SK-N-SH treated with all-trans-retinoic acid at 6 μM for 48 hours (cell line): ENCODE measurements around the gene ARHGAP26.

Source experiments
- ATAC-seq: fragments of 200-7000 bp; cut with Tn5 transposase; 3 replicates; pipeline ENCODE4 v1.9.1; 2020; ENCODE audit warnings: mild to moderate bottlenecking, moderate library complexity
- BACH2 ChIP-seq: fragments of 250-450 bp; sonication (Bioruptor Pico); IDR thresholded peaks from 2 replicates; pipeline ENCODE4 v1.9.0; 2021; ENCODE audit warnings: mild to moderate bottlenecking, borderline replicate concordance
- CREB5 ChIP-seq: fragments of 250-450 bp; sonication (Bioruptor Pico); IDR thresholded peaks from 2 replicates; pipeline ENCODE4 v1.5.1; 2020; ENCODE audit warnings: low read depth, mild to moderate bottlenecking, moderate library complexity
- CSDC2 ChIP-seq: fragments of 250-450 bp; sonication (Bioruptor Pico); IDR thresholded peaks from 2 replicates; pipeline ENCODE4 v1.5.0; 2020; ENCODE audit warnings: mild to moderate bottlenecking, moderate library complexity
- CSRNP3 ChIP-seq: fragments of 250-450 bp; sonication (Bioruptor Pico); IDR thresholded peaks from 2 replicates; pipeline ENCODE4 v1.5.1; 2021; ENCODE audit warnings: mild to moderate bottlenecking, moderate library complexity
- ESRRG ChIP-seq: fragments of 250-450 bp; sonication (Bioruptor Pico); IDR thresholded peaks from 2 replicates; pipeline ENCODE4 v1.6.1; 2021; ENCODE audit warnings: mild to moderate bottlenecking
- GLIS3 ChIP-seq: fragments of 250-450 bp; sonication (Bioruptor Pico); IDR thresholded peaks from 2 replicates; pipeline ENCODE4 v1.5.0; 2020; ENCODE audit warnings: mild to moderate bottlenecking, moderate library complexity
- ISL1 ChIP-seq: fragments of 250-450 bp; sonication (Bioruptor Pico); IDR thresholded peaks from 2 replicates; pipeline ENCODE4 v2.1.2; 2022; ENCODE audit warnings: mild to moderate bottlenecking, moderate library complexity
- SNAI2 ChIP-seq: fragments of 250-450 bp; sonication (Bioruptor Pico); IDR thresholded peaks from 2 replicates; pipeline ENCODE4 v1.5.0; 2020; ENCODE audit warnings: mild to moderate bottlenecking, moderate library complexity
- TOX ChIP-seq: fragments of 250-450 bp; sonication (Bioruptor Pico); IDR thresholded peaks from 2 replicates; pipeline ENCODE4 v1.8.0; 2021; ENCODE audit warnings: mild to moderate bottlenecking, moderate library complexity, borderline replicate concordance
- ZC3H10 ChIP-seq: fragments of 250-450 bp; sonication (Bioruptor Pico); IDR thresholded peaks from 2 replicates; pipeline ENCODE4 v1.5.1; 2021; ENCODE audit warnings: mild to moderate bottlenecking, moderate library complexity
- ZFP3 ChIP-seq: fragments of 250-450 bp; sonication (Bioruptor Pico); IDR thresholded peaks from 2 replicates; pipeline ENCODE4 v1.5.0; 2020; ENCODE audit warnings: mild to moderate bottlenecking, moderate library complexity
- ZFP30 ChIP-seq: fragments of 450-650 bp; formaldehyde crosslinking; IDR thresholded peaks from 2 replicates; pipeline ENCODE4 v1.5.0; 2022; ENCODE audit warnings: mild to moderate bottlenecking, moderate library complexity
- ZNF565 ChIP-seq: fragments of 450-650 bp; formaldehyde crosslinking; conservative IDR thresholded peaks from 2 replicates; pipeline ENCODE4 v1.5.0; 2020; ENCODE audit warnings: low read depth, mild to moderate bottlenecking, moderate library complexity
- ZNF8 ChIP-seq: fragments of 450-650 bp; formaldehyde crosslinking; IDR thresholded peaks from 2 replicates; pipeline ENCODE4 v1.5.0; 2020; ENCODE audit warnings: mild to moderate bottlenecking, moderate library complexity
- TF ChIP-seq, protein P1 (sequence below): fragments of 250-450 bp; sonication (Bioruptor Pico); IDR thresholded peaks from 2 replicates; pipeline ENCODE4 v1.8.0; 2020; ENCODE audit warnings: mild to moderate bottlenecking, moderate library complexity, borderline replicate concordance
- TF ChIP-seq, protein P2 (sequence below): fragments of 250-450 bp; sonication (Bioruptor Pico); IDR thresholded peaks from 2 replicates; pipeline ENCODE4 v1.5.0; 2020; ENCODE audit warnings: mild to moderate bottlenecking, moderate library complexity
- TF ChIP-seq, protein P3 (sequence below): fragments of 250-450 bp; sonication (Bioruptor Pico); IDR thresholded peaks from 2 replicates; pipeline ENCODE4 v1.8.0; 2021; ENCODE audit warnings: low read depth, mild to moderate bottlenecking, moderate library complexity, borderline replicate concordance

ARHGAP26 gene

GRCh38 chr5:143133721-143134120, 363.5 kb downstream of the ARHGAP26 start:
- TF ChIP-seq ESRRG (CRISPR knock-in tag) (no peak), CSRNP3 (CRISPR knock-in tag) (no peak), ZFP3 (CRISPR knock-in tag) (no peak), CSDC2 (no peak), ZC3H10 (CRISPR knock-in tag) (no peak), SNAI2 (no peak), ZNF8 (CRISPR knock-in tag) (no peak), CREB5 (CRISPR knock-in tag) (no peak), ISL1 (CRISPR knock-in tag) (no peak)
- TF ChIP-seq, protein P1, sequence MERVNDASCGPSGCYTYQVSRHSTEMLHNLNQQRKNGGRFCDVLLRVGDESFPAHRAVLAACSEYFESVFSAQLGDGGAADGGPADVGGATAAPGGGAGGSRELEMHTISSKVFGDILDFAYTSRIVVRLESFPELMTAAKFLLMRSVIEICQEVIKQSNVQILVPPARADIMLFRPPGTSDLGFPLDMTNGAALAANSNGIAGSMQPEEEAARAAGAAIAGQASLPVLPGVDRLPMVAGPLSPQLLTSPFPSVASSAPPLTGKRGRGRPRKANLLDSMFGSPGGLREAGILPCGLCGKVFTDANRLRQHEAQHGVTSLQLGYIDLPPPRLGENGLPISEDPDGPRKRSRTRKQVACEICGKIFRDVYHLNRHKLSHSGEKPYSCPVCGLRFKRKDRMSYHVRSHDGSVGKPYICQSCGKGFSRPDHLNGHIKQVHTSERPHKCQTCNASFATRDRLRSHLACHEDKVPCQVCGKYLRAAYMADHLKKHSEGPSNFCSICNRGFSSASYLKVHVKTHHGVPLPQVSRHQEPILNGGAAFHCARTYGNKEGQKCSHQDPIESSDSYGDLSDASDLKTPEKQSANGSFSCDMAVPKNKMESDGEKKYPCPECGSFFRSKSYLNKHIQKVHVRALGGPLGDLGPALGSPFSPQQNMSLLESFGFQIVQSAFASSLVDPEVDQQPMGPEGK: no peak
- ATAC-seq: no peak

DNA sequence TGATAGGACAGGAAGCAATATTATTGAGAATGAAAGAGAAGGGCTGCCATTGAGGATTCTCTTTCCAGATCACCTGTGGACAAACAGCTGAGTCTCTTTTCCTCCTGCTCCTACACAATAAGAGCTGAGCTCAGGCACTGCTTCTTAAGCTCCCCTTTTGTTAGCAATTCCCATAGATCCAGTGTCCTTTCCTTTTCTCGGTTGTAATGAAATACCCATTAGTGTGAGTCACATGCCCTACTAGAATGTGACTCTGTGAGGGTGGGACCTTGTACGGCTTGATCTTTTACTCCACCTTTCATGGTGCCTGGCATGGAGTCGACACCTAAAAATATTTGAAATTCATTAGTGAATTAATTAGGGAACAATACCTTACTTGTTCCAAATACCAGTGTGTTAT, 364.1 kb downstream of the ARHGAP26 start:
- ATAC-seq: no peak; the same call in 2 of the 3 replicates
- TF ChIP-seq, protein P1: no peak
- TF ChIP-seq ZC3H10 (CRISPR knock-in tag): no peak
- no peak for TF ChIP-seq GLIS3
- TF ChIP-seq, all 23 proteins: peak for 0

- no peak for TF ChIP-seq ESRRG (CRISPR knock-in tag)
- TF ChIP-seq, protein P2, sequence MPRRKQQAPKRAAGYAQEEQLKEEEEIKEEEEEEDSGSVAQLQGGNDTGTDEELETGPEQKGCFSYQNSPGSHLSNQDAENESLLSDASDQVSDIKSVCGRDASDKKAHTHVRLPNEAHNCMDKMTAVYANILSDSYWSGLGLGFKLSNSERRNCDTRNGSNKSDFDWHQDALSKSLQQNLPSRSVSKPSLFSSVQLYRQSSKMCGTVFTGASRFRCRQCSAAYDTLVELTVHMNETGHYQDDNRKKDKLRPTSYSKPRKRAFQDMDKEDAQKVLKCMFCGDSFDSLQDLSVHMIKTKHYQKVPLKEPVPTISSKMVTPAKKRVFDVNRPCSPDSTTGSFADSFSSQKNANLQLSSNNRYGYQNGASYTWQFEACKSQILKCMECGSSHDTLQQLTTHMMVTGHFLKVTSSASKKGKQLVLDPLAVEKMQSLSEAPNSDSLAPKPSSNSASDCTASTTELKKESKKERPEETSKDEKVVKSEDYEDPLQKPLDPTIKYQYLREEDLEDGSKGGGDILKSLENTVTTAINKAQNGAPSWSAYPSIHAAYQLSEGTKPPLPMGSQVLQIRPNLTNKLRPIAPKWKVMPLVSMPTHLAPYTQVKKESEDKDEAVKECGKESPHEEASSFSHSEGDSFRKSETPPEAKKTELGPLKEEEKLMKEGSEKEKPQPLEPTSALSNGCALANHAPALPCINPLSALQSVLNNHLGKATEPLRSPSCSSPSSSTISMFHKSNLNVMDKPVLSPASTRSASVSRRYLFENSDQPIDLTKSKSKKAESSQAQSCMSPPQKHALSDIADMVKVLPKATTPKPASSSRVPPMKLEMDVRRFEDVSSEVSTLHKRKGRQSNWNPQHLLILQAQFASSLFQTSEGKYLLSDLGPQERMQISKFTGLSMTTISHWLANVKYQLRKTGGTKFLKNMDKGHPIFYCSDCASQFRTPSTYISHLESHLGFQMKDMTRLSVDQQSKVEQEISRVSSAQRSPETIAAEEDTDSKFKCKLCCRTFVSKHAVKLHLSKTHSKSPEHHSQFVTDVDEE (CRISPR knock-in tag): no peak
- TF ChIP-seq, all 23 proteins: peak for 0
- ATAC-seq: no peak
Observed at GRCh38 chr5:143134900-143135299, 364.7 kb downstream of the ARHGAP26 start.

DNA sequence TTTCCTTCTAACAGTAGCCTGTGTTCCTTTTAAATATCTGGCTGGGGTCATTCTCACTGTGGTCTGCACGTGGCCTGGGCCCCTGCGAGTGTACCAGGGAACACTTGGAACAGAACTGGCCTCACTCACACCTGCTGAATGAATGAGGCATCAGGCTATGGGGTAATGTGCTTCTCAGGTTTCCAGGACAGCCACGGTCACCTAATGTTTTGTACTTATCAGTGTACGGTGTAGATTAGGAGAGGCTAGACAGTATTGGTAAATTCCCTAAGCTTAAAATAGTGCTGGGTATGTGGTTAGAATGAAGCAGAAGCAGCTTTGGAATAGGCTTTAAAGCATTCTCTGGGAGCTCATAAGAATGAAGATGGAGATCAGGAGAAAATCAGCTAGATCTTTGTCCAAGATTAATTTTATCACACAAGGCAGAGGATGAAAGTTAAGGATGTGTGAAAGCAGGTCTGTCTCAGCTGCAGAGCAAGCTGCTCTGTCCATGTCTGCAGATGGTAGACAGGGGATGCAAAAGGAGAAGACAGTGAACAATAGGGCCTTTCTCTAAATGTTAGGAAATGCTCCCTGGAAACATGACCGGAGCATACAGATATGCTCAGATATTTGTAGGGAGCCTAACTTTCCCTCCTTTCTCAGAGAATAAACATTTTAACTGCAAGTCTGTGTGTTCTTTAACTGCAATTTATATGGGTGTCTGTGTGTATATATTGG, 365.8 kb downstream of the ARHGAP26 start:
- TF ChIP-seq ZNF565 (CRISPR knock-in tag): no peak
- TF ChIP-seq, protein P1: no peak
- TF ChIP-seq, all 23 proteins: peak for 0
- ATAC-seq: no peak

DNA sequence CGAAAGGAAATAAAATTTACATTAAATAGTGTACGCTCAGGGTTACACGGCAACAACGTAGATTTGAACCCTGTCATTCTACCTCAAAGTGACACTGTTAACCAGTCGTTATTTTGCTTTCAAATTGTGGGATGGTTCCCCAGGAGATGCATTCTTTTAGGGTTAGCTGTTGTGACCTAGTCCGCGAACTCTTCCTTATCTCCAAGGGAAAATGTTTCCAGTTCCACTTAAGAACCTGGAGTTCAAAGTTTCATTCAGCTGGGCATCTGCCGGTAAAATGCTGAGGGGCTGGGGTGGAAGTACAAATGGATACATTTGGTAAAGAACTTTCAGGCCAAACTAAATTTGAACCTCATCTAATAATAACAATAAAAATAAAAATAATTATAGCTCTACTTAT, 368.7 kb downstream of the ARHGAP26 start:
- TF ChIP-seq CSDC2: no peak
- TF ChIP-seq ZFP3 (CRISPR knock-in tag): no peak
- TF ChIP-seq ZFP30 (CRISPR knock-in tag): no peak
- no peak for TF ChIP-seq ZNF565 (CRISPR knock-in tag)
- TF ChIP-seq, protein P3, sequence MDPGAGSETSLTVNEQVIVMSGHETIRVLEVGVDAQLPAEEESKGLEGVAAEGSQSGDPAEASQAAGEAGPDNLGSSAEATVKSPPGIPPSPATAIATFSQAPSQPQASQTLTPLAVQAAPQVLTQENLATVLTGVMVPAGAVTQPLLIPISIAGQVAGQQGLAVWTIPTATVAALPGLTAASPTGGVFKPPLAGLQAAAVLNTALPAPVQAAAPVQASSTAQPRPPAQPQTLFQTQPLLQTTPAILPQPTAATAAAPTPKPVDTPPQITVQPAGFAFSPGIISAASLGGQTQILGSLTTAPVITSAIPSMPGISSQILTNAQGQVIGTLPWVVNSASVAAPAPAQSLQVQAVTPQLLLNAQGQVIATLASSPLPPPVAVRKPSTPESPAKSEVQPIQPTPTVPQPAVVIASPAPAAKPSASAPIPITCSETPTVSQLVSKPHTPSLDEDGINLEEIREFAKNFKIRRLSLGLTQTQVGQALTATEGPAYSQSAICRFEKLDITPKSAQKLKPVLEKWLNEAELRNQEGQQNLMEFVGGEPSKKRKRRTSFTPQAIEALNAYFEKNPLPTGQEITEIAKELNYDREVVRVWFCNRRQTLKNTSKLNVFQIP (CRISPR knock-in tag): no peak
- no peak for TF ChIP-seq BACH2
- TF ChIP-seq ESRRG (CRISPR knock-in tag): no peak
- no peak for TF ChIP-seq TOX (CRISPR knock-in tag)
- no peak for TF ChIP-seq ISL1 (CRISPR knock-in tag)
- ATAC-seq: no peak
